ENCODE results near the gene THOC2. TPM values are rescaled to one million over a fixed set of nuclear protein-coding genes. Genes with fewer than 3 reads are reported as not detected.
A peak's percentile ranks its signal among the peaks of the same experiment; 100 is the strongest.
"Not testable (repeated sequence)": the region's sequence is repeated elsewhere in the genome, so short reads cannot be mapped to it uniquely, and the experiment has no call there.

Gene THOC2
- total and polyA plus RNA-seq, 10 of the 15 experiments (the other 5 are each of a cell fraction or from before 2014, with no cell fraction given) = 64.8 to 136 (median 75.1) TPM

DNA sequence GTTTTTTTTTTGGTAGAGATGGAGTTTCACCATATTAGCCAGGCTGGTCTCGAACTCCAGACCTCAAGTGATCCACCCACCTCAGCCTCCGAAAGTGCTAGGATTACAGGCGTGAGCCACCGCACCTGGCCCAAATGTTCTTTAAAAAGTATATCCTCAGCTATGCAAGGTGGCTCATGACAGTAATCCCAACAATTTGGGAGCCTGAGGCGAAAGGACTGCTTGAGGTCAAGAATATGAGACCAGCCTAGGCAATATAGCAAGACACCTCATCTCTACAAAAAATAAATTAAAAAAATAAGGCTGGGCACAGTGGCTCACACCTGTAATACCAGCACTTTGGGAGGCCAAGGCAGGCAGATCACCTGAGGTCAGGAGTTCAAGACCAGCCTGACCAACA is 21.7 kb downstream of the THOC2 start:
- 76% methylated on average over 5 of the region's 5 CpGs for WGBS (ENCODE audit: insufficient coverage, insufficient replicate concordance, low lambda C conversion rate, missing lambda C conversion rate)
- H3K9me3 ChIP-seq (replicated peaks; ENCODE audit: control insufficient read depth, insufficient read depth, low read length); H4K20me1 ChIP-seq (ENCODE audit: control insufficient read depth, insufficient read depth); H3K9ac ChIP-seq (ENCODE audit: control insufficient read depth, insufficient read depth, low read length); SMC1A ChIA-PET (ENCODE audit: uncharacterized antibody, unreplicated experiment); RAD21 ChIA-PET (ENCODE audit: unreplicated experiment); H3K4me1 ChIP-seq (ENCODE audit: control insufficient read depth, insufficient read depth, low read length); intact Hi-C loops (cut with micrococcal nuclease; ENCODE audit: unreplicated experiment); in situ Hi-C loops (cut with MboI); H2AFZ ChIP-seq (ENCODE audit: control insufficient read depth, low read depth, low read length); H3K4me3 ChIP-seq; BruUV-seq (replicated peaks); FAIRE-seq; ATAC-seq; H3K4me2 ChIP-seq (ENCODE audit: control insufficient read depth, insufficient read depth); H3K36me3 ChIP-seq (ENCODE audit: control insufficient read depth in 2 of 2, insufficient read depth in 2 of 2, low read length in 1 of 2); DNase-seq (ENCODE audit: low read depth, low spot score); H3K27me3 ChIP-seq (replicated peaks in 1 of 2; ENCODE audit: control insufficient read depth in 2 of 2, insufficient read depth in 2 of 2, low read length in 1 of 2); H3K27ac ChIP-seq (ENCODE audit: control insufficient read depth, insufficient read depth): not testable (repeated sequence)
- CTCF ChIA-PET = interaction anchor here (1.5 kb wide), 1 partner anchor 14 kb away, joined by 5 read pairs; no protein-coding TSS in a partner anchor
- POLR2A ChIA-PET = interaction anchor here (0.6 kb wide), 1 partner anchor 10 kb away, joined by 6 read pairs; no protein-coding TSS in a partner anchor
- peaks cover 22% of the 10 kb centered on the region for H3K79me2 ChIP-seq (ENCODE audit: control insufficient read depth, insufficient read depth, low read length)

GRCh38 chrX:123704781-123705180 is 28.1 kb downstream of the THOC2 start:
- in situ Hi-C loops (cut with MboI) (no loop called here), intact Hi-C loops (cut with micrococcal nuclease; ENCODE audit: unreplicated experiment) (no loop called here)
- SMC1A ChIA-PET (ENCODE audit: uncharacterized antibody, unreplicated experiment) = interaction anchor here (1.0 to 1.8 kb wide), 4 partner anchors 9 to 254 kb away, joined by 3 to 4 read pairs (median 4); no protein-coding TSS in a partner anchor
- H3K9me3 ChIP-seq (replicated peaks; ENCODE audit: control insufficient read depth, insufficient read depth, low read length) = no peaks in the 10 kb centered on the region
- H3K9ac ChIP-seq (ENCODE audit: control insufficient read depth, insufficient read depth, low read length) = no peak overlapping the region
- DNase-seq (ENCODE audit: low read depth, low spot score) (no peak), FAIRE-seq (no peak), ATAC-seq (no peak)
- POLR2A ChIA-PET = no interaction called here
- no peak overlapping the region for H3K4me2 ChIP-seq (ENCODE audit: control insufficient read depth, insufficient read depth)
- RAD21 ChIA-PET (ENCODE audit: unreplicated experiment) = interaction anchor here (1.0 to 1.4 kb wide), 2 partner anchors 26 to 73 kb away, joined by 3 to 4 read pairs; no protein-coding TSS in a partner anchor
- H3K79me2 ChIP-seq (ENCODE audit: control insufficient read depth, insufficient read depth, low read length) = peaks cover 1% of the 10 kb centered on the region
- H4K20me1 ChIP-seq (ENCODE audit: control insufficient read depth, insufficient read depth) = no peaks in the 10 kb centered on the region
- no peak overlapping the region for H3K27ac ChIP-seq (ENCODE audit: control insufficient read depth, insufficient read depth)
- H3K4me3 ChIP-seq = no peak overlapping the region
- no peak for TF ChIP-seq POU2F2 (IDR thresholded peaks at IDR 0.05; ENCODE audit: borderline replicate concordance, low read depth, low read length)
- no peak for TF ChIP-seq HDAC6 (IDR thresholded peaks at IDR 0.05; ENCODE audit: unreplicated experiment)
- TF ChIP-seq, protein P1, sequence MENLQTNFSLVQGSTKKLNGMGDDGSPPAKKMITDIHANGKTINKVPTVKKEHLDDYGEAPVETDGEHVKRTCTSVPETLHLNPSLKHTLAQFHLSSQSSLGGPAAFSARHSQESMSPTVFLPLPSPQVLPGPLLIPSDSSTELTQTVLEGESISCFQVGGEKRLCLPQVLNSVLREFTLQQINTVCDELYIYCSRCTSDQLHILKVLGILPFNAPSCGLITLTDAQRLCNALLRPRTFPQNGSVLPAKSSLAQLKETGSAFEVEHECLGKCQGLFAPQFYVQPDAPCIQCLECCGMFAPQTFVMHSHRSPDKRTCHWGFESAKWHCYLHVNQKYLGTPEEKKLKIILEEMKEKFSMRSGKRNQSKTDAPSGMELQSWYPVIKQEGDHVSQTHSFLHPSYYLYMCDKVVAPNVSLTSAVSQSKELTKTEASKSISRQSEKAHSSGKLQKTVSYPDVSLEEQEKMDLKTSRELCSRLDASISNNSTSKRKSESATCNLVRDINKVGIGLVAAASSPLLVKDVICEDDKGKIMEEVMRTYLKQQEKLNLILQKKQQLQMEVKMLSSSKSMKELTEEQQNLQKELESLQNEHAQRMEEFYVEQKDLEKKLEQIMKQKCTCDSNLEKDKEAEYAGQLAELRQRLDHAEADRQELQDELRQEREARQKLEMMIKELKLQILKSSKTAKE (IDR thresholded peaks at IDR 0.05; ENCODE audit: low read depth, poor library complexity, severe bottlenecking) = no peak
- TF ChIP-seq RAD51 (IDR thresholded peaks at IDR 0.05) = no peak
- no peak for TF ChIP-seq HDGF (IDR thresholded peaks at IDR 0.05)
- no peak for TF ChIP-seq BHLHE40 (IDR thresholded peaks at IDR 0.05; ENCODE audit: borderline replicate concordance in 1 of 2, low read depth in 2 of 2, low read length in 1 of 2)
- no peak for TF ChIP-seq LARP7 (IDR thresholded peaks at IDR 0.05)
- TF ChIP-seq CTCF (IDR thresholded peaks at IDR 0.05 in 2 of 3, conservative IDR thresholded peaks at IDR 0.05 in 1 of 3; ENCODE audit: control insufficient read depth in 2 of 3, extremely low read depth in 1 of 3, insufficient read depth in 1 of 3, low read depth in 3 of 3, low read length in 3 of 3) = no peak
- TF ChIP-seq FOS (IDR thresholded peaks at IDR 0.05; ENCODE audit: borderline replicate concordance, extremely low read depth, insufficient read length) = no peak
- TSS peak; percentile 43 for BruUV-seq (replicated peaks)
- 71% methylated on average over 2 of the region's 2 CpGs for WGBS (ENCODE audit: insufficient coverage, insufficient replicate concordance, low lambda C conversion rate, missing lambda C conversion rate)
- H3K4me1 ChIP-seq (ENCODE audit: control insufficient read depth, insufficient read depth, low read length) = no peaks in the 10 kb centered on the region
- H2AFZ ChIP-seq (ENCODE audit: control insufficient read depth, low read depth, low read length) = no peak overlapping the region
- no peaks in the 10 kb centered on the region for H3K27me3 ChIP-seq (replicated peaks in 1 of 2; ENCODE audit: control insufficient read depth in 2 of 2, insufficient read depth in 2 of 2, low read length in 1 of 2)
- CTCF ChIA-PET = interaction anchor here (0.6 to 0.8 kb wide), 2 partner anchors 21 to 73 kb away, joined by 3 read pairs; no protein-coding TSS in a partner anchor
- H3K36me3 ChIP-seq (ENCODE audit: control insufficient read depth in 2 of 2, insufficient read depth in 2 of 2, low read length in 1 of 2) = no peaks in the 10 kb centered on the region; a peak in 1 of 4 replicates

Measured in GM12878 (cell line).